BLaER1 (cell line): ENCODE data around the gene ZNF136.

Experiments used
- H3K27ac ChIP-seq: shearing (Covaris generic); formaldehyde crosslinking; 2 replicates; pipeline ENCODE4 v1.8.1; 2022
- H3K27me3 ChIP-seq: shearing (Covaris generic); formaldehyde crosslinking; 2 replicates; pipeline ENCODE4 v1.8.1; 2022
- H3K36me3 ChIP-seq: shearing (Covaris generic); formaldehyde crosslinking; 2 replicates; pipeline ENCODE4 v1.8.1; 2022
- H3K4me1 ChIP-seq: shearing (Covaris generic); formaldehyde crosslinking; 2 replicates; pipeline ENCODE4 v1.8.1; 2022
- H3K4me2 ChIP-seq: shearing (Covaris generic); formaldehyde crosslinking; 2 replicates; pipeline ENCODE4 v1.8.1; 2022
- H3K4me3 ChIP-seq: shearing (Covaris generic); formaldehyde crosslinking; 2 replicates; pipeline ENCODE4 v1.8.1; 2022
- H3K9ac ChIP-seq: shearing (Covaris generic); formaldehyde crosslinking; 2 replicates; pipeline ENCODE4 v1.8.1; 2022
- H3K9me3 ChIP-seq: shearing (Covaris generic); formaldehyde crosslinking; 2 replicates; pipeline ENCODE4 v1.8.1; 2022
- H4K20me1 ChIP-seq: shearing (Covaris generic); formaldehyde crosslinking; 2 replicates; pipeline ENCODE4 v1.8.1; 2022
- Cebpa-rat ChIP-seq: shearing (Covaris generic); IDR thresholded peaks from 2 replicates; pipeline ENCODE4 v1.8.1; 2022

The ZNF136 gene

DNA sequence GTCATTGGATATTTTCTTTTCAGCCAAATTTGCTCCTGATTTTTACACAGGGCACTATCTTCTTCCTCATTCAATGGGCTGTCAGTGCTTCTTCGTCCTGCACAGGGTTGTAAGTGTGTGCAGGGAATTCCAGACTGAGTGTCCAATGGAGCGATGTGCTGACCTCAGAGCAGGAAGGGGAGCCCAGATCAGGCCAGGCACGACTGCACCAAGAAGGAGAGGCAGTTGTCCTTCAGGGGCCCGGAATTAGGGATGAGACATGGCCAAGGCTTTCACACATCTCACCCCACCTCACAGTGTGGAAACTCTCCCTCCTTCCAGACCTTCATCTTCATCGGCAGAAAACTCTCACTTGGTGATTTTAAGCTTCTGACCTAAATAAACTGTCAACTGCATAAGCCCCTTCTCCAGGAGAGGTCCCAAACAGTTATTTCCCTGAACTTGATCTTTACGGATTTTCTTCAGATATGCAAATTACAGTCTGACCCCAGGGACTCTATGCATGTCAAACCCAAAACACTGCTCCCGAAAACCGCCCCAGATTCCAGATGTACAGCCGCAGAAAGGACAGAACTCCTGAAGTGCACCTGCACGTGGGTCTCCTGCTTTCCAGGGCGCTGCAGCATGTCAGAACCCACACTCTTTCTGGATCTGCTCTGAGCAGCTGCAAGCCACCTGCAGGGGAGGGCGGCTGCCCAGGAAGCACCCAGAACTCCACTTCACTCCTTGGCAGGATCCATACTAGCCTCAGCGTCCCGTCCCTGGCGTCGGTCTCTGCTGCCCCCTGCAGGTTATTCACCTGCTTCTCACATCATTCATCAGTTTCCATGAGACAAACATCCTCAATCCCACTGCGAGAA is 22.1 kb upstream of the ZNF136 start:
- H4K20me1 ChIP-seq: peaks cover 16% of the 10 kb centered on the region
- H3K27me3 ChIP-seq: no peaks in the 10 kb centered on the region
- peak overlapping the region; percentile 94 for H3K4me3 ChIP-seq
- peaks cover 18% of the 10 kb centered on the region for H3K9me3 ChIP-seq
- H3K27ac ChIP-seq: 0 out of 2 replicates have a peak overlapping the region, but pooled peaks have one; percentile 3
- peak overlapping the region; percentile 98 for H3K4me2 ChIP-seq
- H3K36me3 ChIP-seq: peaks cover 48% of the 10 kb centered on the region
- peak overlapping the region; percentile 47; the same call in 1 of the 2 replicates for H3K9ac ChIP-seq
- TF ChIP-seq Cebpa-rat: no peak
- peaks cover 38% of the 10 kb centered on the region for H3K4me1 ChIP-seq

DNA sequence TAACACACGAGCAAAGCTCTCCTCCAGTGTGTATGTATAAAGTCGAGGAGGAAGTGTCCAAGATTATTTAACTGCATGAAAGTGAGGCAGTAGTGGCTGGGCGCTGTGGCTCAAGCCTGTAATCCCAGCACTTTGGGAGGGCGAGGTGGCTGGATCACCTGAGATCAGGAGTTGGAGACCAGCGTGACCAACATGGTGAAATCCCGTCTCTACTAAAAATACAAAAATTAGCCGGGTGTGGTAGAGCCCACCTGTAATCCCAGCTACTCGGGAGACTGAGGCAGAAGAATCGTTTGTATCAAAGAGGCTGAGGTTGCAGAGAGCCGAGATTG is 21.5 kb upstream of the ZNF136 start:
- Histone ChIP-seq H3K27ac (no peak overlapping the region), H4K20me1 (peaks cover 16% of the 10 kb centered on the region), H3K36me3 (peaks cover 48% of the 10 kb centered on the region), H3K4me3 (no peak overlapping the region), H3K27me3 (no peaks in the 10 kb centered on the region), H3K4me1 (peaks cover 38% of the 10 kb centered on the region), H3K9ac (no peak overlapping the region), H3K4me2 (peak overlapping the region; percentile 98), H3K9me3 (peaks cover 18% of the 10 kb centered on the region)
- TF ChIP-seq Cebpa-rat: no peak

DNA sequence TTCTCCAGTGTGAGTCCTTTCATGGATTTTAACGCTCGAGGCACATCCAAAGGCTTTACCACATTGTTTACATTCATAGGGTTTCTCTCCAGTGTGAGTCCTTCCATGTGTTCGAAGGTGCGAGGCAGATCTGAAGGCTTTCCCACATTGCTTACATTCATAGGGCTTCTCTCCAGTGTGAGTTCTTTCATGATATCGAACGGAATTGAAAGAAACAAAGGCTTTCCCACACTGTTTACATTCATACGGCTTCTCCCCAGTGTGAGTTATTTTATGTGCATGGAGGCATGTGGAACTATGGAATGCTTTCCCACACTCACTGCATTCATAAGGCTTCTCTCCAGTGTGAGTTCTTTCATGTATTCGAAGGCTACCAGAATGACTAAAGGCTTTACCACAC is 17.5 kb upstream of the ZNF136 start:
- no peak overlapping the region for H3K4me3 ChIP-seq
- H3K4me2 ChIP-seq: no peak overlapping the region
- H3K36me3 ChIP-seq: peaks cover 61% of the 10 kb centered on the region
- no peak overlapping the region for H3K27ac ChIP-seq
- peaks cover 6% of the 10 kb centered on the region for H4K20me1 ChIP-seq
- no peak for TF ChIP-seq Cebpa-rat
- no peak overlapping the region for H3K9ac ChIP-seq
- H3K27me3 ChIP-seq: no peaks in the 10 kb centered on the region
- peaks cover 45% of the 10 kb centered on the region for H3K9me3 ChIP-seq
- H3K4me1 ChIP-seq: peaks cover 11% of the 10 kb centered on the region

DNA sequence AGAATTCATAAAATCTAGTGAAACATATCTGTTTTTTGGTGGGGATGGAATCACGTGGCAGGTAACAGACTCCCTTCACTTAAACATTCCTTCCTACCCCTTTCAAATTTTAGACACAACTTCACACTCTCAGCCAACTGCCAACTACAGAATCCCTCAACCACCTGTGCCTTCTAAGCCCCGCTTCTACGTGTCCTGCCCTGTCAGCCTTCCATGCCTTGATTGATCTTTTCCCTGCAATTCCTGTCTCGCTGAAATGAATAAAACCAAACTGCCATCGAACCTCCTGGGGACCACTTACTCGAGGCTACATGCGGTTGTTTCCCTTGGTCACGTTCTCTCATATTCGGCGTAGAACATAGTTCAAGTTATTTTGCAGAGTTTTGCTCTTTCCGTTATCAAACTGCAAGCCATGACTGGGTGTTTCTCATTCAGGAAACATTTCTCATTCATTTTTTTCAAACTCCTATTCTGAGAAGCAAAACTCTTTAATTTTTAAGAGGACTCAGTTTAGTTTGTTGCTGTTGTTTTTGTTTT is 7.5 kb upstream of the ZNF136 start:
- peaks cover 20% of the 10 kb centered on the region for H3K36me3 ChIP-seq
- H3K27ac ChIP-seq: no peak overlapping the region; the same call in 1 of the 2 replicates
- peaks cover 42% of the 10 kb centered on the region for H3K9me3 ChIP-seq
- peaks cover 26% of the 10 kb centered on the region for H3K27me3 ChIP-seq
- TF ChIP-seq Cebpa-rat: no peak
- peak overlapping the region; percentile 75 for H3K4me3 ChIP-seq
- peak overlapping the region; percentile 68 for H3K4me2 ChIP-seq
- H3K4me1 ChIP-seq: 0 out of 2 replicates have a peak, but pooled peaks cover 6% of the 10 kb centered on the region
- no peaks in the 10 kb centered on the region for H4K20me1 ChIP-seq
- H3K9ac ChIP-seq: peak overlapping the region; percentile 78

DNA sequence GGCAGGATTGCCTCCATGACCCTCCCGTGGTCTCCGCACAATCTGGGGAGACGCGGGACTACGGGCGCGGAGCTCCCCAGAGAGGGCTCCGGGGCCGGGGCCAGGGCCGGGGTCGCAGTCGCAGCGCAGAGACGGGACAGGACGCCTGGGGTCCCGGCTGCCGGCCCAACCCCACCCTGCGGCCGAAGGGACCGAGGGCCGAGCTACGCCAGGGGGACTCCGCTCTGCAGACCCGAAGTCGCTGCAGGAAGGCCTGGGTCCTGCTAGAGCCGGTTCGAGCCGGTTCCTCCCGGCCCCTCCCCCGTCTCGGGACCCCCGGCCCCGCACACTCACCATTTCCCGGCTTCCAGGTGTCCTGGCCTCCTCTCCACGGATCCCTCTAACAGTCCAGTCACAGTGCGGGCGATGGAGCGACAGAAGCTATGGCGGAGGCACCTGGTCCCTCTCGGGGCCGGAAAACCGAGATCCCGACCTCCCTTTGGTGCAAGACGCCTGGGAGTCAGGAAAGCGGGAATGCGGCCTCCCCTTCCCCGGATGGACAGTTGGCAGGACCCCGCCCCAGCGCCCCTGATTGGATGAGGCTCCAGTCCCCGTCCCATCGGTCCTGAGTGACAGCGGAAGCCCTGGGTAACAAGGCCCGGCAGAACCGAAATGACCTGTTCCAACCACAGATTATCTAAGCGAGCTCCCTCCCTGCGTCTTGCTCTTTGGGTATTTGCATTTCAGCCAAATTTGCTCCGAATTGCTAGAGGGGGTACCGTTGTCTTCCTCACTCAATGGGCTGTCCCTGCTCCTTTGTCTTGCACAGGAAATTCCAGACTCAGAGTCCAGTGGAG is 6.5 kb upstream of the ZNF136 start, which contains the start of gene ZNF625:
Gene ZNF625, minus strand, starts transcription at position 512 of the 836 bp plus-strand sequence. Its CDS starts 176 bp downstream, at position 336.
- Histone ChIP-seq H3K27me3 (peaks cover 26% of the 10 kb centered on the region), H3K9ac (peak within 1 kb of the TSS; percentile 78), H3K4me3 (peak within 1 kb of the TSS; percentile 75), H3K9me3 (peaks cover 31% of the 10 kb centered on the region), H3K4me1 (0 out of 2 replicates have a peak, but pooled peaks cover 6% of the 10 kb centered on the region), H3K27ac (peak within 1 kb of the TSS; percentile 72), H3K4me2 (peak within 1 kb of the TSS; percentile 68), H4K20me1 (no peaks in the 10 kb centered on the region), H3K36me3 (peaks cover 11% of the 10 kb centered on the region; the same call in 1 of the 2 replicates)
- TF ChIP-seq Cebpa-rat: no peak

DNA sequence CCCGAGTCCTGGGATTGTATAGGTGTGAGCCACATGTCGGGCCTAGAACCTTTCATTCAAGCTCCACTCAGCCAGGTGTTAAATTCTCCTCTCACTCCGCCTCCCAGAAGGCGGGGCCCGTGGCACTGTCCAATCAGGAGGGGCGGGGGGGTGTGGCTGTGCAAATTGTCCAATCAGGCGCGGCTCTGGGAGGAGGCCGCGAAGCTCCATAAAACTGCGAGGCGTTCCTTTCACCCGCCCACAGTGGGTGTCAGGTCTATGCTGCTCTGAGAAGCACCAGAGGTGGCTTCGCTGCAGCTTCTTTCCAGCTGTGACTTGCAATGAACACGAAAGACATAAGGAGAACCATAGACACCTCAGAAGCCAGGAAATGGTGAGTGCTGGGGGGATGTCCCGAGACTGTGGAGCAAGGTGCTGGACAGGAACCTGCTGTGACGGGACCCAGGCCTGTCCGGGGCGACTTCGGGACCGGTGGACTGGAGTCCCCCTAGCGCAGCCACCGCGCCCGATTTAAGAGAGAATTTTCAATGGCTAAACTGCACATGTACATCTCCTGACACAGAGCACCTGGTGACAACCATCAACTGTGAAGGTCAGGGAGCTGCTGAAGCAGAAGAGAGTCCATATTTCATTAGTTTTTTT is 3.0 kb upstream of the ZNF136 start:
- H3K9ac ChIP-seq: no peak overlapping the region
- H4K20me1 ChIP-seq: peaks cover 17% of the 10 kb centered on the region; the same call in 1 of the 2 replicates
- H3K9me3 ChIP-seq: peaks cover 31% of the 10 kb centered on the region
- H3K4me2 ChIP-seq: no peak overlapping the region
- peaks cover 3% of the 10 kb centered on the region for H3K36me3 ChIP-seq
- H3K4me1 ChIP-seq: peaks cover 26% of the 10 kb centered on the region
- no peak overlapping the region for H3K4me3 ChIP-seq
- peaks cover 23% of the 10 kb centered on the region for H3K27me3 ChIP-seq
- no peak overlapping the region for H3K27ac ChIP-seq
- no peak for TF ChIP-seq Cebpa-rat

DNA sequence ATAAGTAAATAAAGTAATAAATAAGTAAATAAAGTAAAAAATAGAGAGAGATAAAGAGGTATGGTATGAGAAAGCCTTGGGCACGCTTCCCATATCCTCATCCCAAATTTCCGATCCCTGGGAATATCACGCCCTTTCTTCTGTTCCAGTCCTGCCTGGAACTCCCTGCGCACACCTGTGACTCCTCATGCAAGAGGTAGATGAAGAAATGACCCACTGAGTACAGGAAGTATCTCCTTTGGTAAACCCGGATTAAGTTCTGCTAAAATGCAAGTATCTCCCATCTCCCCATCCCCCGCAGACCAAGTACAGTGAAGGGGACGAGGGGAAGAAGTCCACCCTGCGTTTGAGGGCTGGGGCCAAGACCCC is 399 bp upstream of the ZNF136 start:
- H3K36me3 ChIP-seq: peaks cover 29% of the 10 kb centered on the region
- peak overlapping the region; percentile 91 for H3K4me3 ChIP-seq
- H3K27ac ChIP-seq: peak overlapping the region; percentile 97; the same call in 1 of the 2 replicates
- peak overlapping the region; percentile 87 for H3K4me2 ChIP-seq
- H3K9me3 ChIP-seq: peaks cover 14% of the 10 kb centered on the region; the same call in 1 of the 2 replicates
- H3K4me1 ChIP-seq: peaks cover 27% of the 10 kb centered on the region
- peaks cover 38% of the 10 kb centered on the region for H4K20me1 ChIP-seq
- H3K27me3 ChIP-seq: no peaks in the 10 kb centered on the region
- H3K9ac ChIP-seq: peak overlapping the region; percentile 97; the same call in 1 of the 2 replicates
- TF ChIP-seq Cebpa-rat: no peak

DNA sequence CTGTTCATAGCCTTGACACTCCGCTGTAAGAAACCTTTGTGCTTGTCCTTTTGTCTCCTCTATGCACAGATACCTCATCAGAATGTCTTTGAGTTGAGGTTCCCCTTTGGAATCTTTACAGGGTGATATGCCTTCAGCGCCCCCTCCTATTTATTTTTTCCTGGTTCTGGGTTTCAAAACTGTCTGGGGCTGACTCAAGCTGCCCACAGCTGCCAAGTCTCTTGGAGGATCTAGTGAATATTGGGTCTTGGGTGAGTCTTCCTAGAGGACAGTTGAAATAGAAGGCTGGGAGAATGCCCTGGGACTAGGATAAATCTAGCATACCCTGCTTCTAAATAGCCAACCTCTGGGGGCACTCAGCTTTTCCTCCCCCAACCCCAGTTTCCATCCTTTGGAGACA is 930 bp downstream of the ZNF136 start:
- TF ChIP-seq Cebpa-rat: no peak
- Histone ChIP-seq H3K27ac (peak overlapping the region; percentile 97), H4K20me1 (peaks cover 38% of the 10 kb centered on the region), H3K36me3 (peaks cover 41% of the 10 kb centered on the region), H3K9me3 (peaks cover 24% of the 10 kb centered on the region), H3K9ac (peak overlapping the region; percentile 97), H3K4me3 (peak overlapping the region; percentile 91), H3K4me2 (peak overlapping the region; percentile 87), H3K4me1 (peaks cover 27% of the 10 kb centered on the region), H3K27me3 (no peaks in the 10 kb centered on the region)

DNA sequence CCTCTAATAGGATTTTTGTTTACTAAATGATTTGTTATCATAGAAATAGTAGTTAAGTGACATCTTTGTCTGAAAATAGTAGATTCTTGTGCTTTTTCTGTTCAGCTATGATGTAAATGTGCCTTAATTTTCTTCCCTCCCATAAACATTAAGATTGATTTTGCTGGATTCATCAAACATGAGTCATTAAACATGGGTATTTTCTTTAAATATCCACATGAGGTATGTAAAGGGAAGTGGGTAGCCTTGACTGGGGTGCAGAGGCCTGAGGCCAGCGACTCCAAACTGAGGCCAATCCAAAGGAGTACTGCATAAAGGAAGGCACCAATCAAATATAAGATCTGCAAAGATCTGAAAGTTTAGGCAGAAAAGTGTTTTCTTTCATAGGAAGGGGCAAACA is 3.7 kb downstream of the ZNF136 start:
- H3K36me3 ChIP-seq: peaks cover 69% of the 10 kb centered on the region

More for the DNA sequence above, 3.7 kb downstream of the ZNF136 start:
- Histone ChIP-seq H3K9ac (no peak overlapping the region), H3K4me1 (peaks cover 32% of the 10 kb centered on the region), H3K4me3 (no peak overlapping the region), H3K27me3 (no peaks in the 10 kb centered on the region), H3K27ac (no peak overlapping the region), H4K20me1 (peaks cover 38% of the 10 kb centered on the region), H3K4me2 (no peak overlapping the region), H3K9me3 (peaks cover 47% of the 10 kb centered on the region)
- no peak for TF ChIP-seq Cebpa-rat
